GM18870 (cell line): Measurements from ENCODE around the gene SEMA3A.
"Not testable (repeated sequence)": the region's sequence is repeated elsewhere in the genome, so short reads cannot be mapped to it uniquely, and the experiment has no call there.

Source experiments
- ATAC-seq: cut with Tn5 transposase; IDR thresholded peaks from one replicate; pipeline ENCODE4 v1.9.1; 2021; ENCODE audit warnings: moderate library complexity; ENCODE audit not compliant: unreplicated experiment

Gene SEMA3A

GRCh38 chr7:84194484-84195271 lies at the start of gene SEMA3A:
Gene SEMA3A, minus strand, starts transcription at chr7:84194789. Its CDS starts 203 bp downstream, at chr7:84194586.
- no peak for ATAC-seq

- ATAC-seq: not testable (repeated sequence)
Measured at GRCh38 chr7:84243037-84243436, 48.4 kb upstream of the SEMA3A start.

- ATAC-seq: no peak
Measured at GRCh38 chr7:84238596-84238995, 44.0 kb upstream of the SEMA3A start.

- ATAC-seq: peak; percentile 61
Measured at GRCh38 chr7:84237533-84238173, 43.1 kb upstream of the SEMA3A start.

- ATAC-seq: no peak
Measured at GRCh38 chr7:84236398-84236797, 41.8 kb upstream of the SEMA3A start.

- no peak for ATAC-seq
Measured at GRCh38 chr7:84232646-84233045, 38.1 kb upstream of the SEMA3A start.

- ATAC-seq: no peak
Measured at GRCh38 chr7:84231157-84231556, 36.6 kb upstream of the SEMA3A start.

- no peak for ATAC-seq
Measured at GRCh38 chr7:84230491-84230890, 35.9 kb upstream of the SEMA3A start.

- no peak for ATAC-seq
Measured at GRCh38 chr7:84228526-84228925, 33.9 kb upstream of the SEMA3A start.

GRCh38 chr7:84226759-84227158 lies 32.2 kb upstream of the SEMA3A start:
- no peak for ATAC-seq

GRCh38 chr7:84224505-84224904 lies 29.9 kb upstream of the SEMA3A start:
- no peak for ATAC-seq

- ATAC-seq: no peak
Measured at GRCh38 chr7:84219310-84219709, 24.7 kb upstream of the SEMA3A start.

GRCh38 chr7:84218681-84219080 lies 24.1 kb upstream of the SEMA3A start:
- ATAC-seq: no peak

- ATAC-seq: no peak
Measured at GRCh38 chr7:84216472-84216871, 21.9 kb upstream of the SEMA3A start.

- not testable (repeated sequence) for ATAC-seq
Measured at GRCh38 chr7:84214757-84215156, 20.2 kb upstream of the SEMA3A start.

- no peak for ATAC-seq
Measured at GRCh38 chr7:84210301-84210700, 15.7 kb upstream of the SEMA3A start.

GRCh38 chr7:84209006-84209405 lies 14.4 kb upstream of the SEMA3A start:
- ATAC-seq: no peak

- ATAC-seq: no peak
Measured at GRCh38 chr7:84207615-84208014, 13.0 kb upstream of the SEMA3A start.

GRCh38 chr7:84207025-84207424 lies 12.4 kb upstream of the SEMA3A start:
- no peak for ATAC-seq

- no peak for ATAC-seq
Measured at GRCh38 chr7:84204655-84205054, 10.1 kb upstream of the SEMA3A start.

GRCh38 chr7:84202855-84203254 lies 8.3 kb upstream of the SEMA3A start:
- ATAC-seq: no peak

- no peak for ATAC-seq
Measured at GRCh38 chr7:84200859-84201258, 6.3 kb upstream of the SEMA3A start.
